DMS53 treated with DMSO at 0.1 percent for 48 hours (cell line): ENCODE measurements around the gene SLC10A7.

Source experiments
- DNase-seq: peaks from one replicate; lab custom pipeline; 2025; ENCODE audit not compliant: unreplicated experiment; lab: John Stamatoyannopoulos, UW

The SLC10A7 gene

DNA sequence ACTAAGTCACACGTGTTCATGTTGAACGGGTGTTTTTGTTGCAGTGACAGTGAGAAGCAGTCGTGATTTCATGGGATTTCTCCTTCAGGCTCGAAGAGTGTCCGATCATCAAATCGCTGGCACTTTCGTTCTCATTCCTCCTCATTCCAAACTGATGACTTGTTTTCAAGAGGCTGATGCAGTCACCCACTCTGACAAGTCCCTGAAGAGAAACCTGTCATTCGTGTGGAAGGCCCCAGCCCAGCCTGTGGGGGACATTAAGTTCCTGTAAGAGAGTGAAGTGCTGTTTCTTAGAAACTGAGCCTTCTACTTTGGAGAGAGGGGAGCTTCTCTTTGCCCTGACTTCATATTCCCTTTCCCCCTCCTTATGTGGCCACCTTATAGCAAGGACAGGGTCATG is 299.4 kb downstream of the SLC10A7 start:
- peak; percentile 1 for DNase-seq

GRCh38 chr4:146214238-146214637 is 307.5 kb downstream of the SLC10A7 start, which contains the start of gene REELD1:
REELD1 (plus strand) TSS chr4:146214538; CDS start chr4:146216953, 2,415 bp downstream.
- DNase-seq, result no peak

DNA sequence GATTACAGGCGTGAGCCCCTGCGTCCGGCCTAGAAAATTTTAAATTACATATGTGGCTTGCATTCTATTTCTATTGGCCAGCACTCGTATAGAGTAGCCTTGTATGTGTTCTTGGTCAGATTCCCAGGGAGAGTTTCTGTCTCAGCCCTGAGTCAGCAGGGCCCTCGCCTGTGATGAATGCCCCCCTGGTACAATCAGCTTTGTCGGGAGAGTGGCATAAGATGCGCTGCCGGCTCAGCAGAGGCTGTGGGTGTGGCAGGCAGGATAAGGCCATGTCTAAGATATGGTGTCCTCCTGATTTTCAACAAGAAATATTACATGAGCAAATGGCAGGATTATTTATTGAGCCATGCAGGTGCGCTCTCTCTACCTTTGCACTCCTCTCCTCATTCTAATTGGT is 309.0 kb downstream of the SLC10A7 start:
- no peak for DNase-seq

- DNase-seq, result no peak
Observed at GRCh38 chr4:146211440-146211839, 310.3 kb downstream of the SLC10A7 start.

DNA sequence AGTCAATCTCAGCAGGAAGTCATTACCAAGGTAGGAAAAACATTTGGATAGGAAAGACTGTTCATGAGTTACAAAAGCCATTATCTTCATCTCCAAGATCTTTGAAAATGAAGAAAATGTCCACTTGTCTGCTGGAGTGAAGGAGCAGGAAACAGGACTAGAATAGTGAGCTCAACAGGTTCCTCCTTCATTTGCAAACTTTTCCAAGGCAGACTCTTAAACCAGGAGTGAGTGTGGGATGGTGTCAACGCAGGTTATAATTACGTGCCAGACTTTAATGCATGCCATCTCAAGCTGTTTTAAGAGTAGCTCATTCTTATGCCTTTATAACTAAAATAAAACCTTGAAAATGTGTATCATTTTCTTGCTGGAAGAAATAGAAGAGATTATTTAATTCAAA is 310.9 kb downstream of the SLC10A7 start:
- DNase-seq, result no peak

- no peak for DNase-seq
Observed at GRCh38 chr4:146207410-146207809, 314.3 kb downstream of the SLC10A7 start.
